Activated naive CD8-positive, alpha-beta T cell treated with anti-CD3 and anti-CD28 coated beads, Interleukin-2, amount 50 U/mL, for 24 hours (primary cell): ENCODE data around the gene CPTP.
A peak's percentile ranks its signal among the peaks of the same experiment; 100 is the strongest.

Experiments
- ATAC-seq: fragments of 150-1000 bp; cut with Tn5 transposase; one replicate; pipeline ENCODE4 v1.10.0; 2021
- DNase-seq: peaks from one replicate; pipeline ENCODE4 v3.0.0; 2021
- H3K27ac Mint-ChIP-seq: one replicate; pipeline ENCODE4 v1.8.0; 2021; ENCODE audit warnings: mild to moderate bottlenecking, mixed read lengths
- H3K27me3 Mint-ChIP-seq: one replicate; pipeline ENCODE4 v1.8.0; 2021; ENCODE audit warnings: mixed read lengths
- H3K36me3 Mint-ChIP-seq: one replicate; pipeline ENCODE4 v1.8.0; 2021; ENCODE audit warnings: low read depth, mixed read lengths
- H3K4me1 Mint-ChIP-seq: one replicate; pipeline ENCODE4 v1.8.0; 2021; ENCODE audit warnings: mixed read lengths
- H3K4me3 Mint-ChIP-seq: one replicate; pipeline ENCODE4 v1.8.0; 2021; ENCODE audit warnings: mild to moderate bottlenecking, moderate library complexity, mixed read lengths
- H3K9me3 Mint-ChIP-seq: one replicate; pipeline ENCODE4 v1.8.0; 2021; ENCODE audit warnings: mixed read lengths

The CPTP gene

GRCh38 chr1:1338278-1338677 lies 13.7 kb downstream of the CPTP start:
- H3K27ac Mint-ChIP-seq, result no peak overlapping the region
- DNase-seq (no peak), ATAC-seq (no peak)
- no peak overlapping the region for H3K4me3 Mint-ChIP-seq
- H3K27me3 Mint-ChIP-seq, result no peaks in the 10 kb centered on the region
- no peaks in the 10 kb centered on the region for H3K9me3 Mint-ChIP-seq
- peaks cover 13% of the 10 kb centered on the region for H3K36me3 Mint-ChIP-seq
- H3K4me1 Mint-ChIP-seq, result no peaks in the 10 kb centered on the region

GRCh38 chr1:1340185-1340584 lies 15.6 kb downstream of the CPTP start:
- H3K4me3 Mint-ChIP-seq, result no peak overlapping the region
- DNase-seq, result no peak
- H3K9me3 Mint-ChIP-seq, result no peaks in the 10 kb centered on the region
- no peak for ATAC-seq
- peaks cover 13% of the 10 kb centered on the region for H3K36me3 Mint-ChIP-seq
- H3K27me3 Mint-ChIP-seq, result no peaks in the 10 kb centered on the region
- peaks cover 3% of the 10 kb centered on the region for H3K4me1 Mint-ChIP-seq
- no peak overlapping the region for H3K27ac Mint-ChIP-seq

GRCh38 chr1:1340791-1341548 lies 16.4 kb downstream of the CPTP start:
- H3K4me1 Mint-ChIP-seq, result peaks cover 3% of the 10 kb centered on the region
- no peak overlapping the region for H3K27ac Mint-ChIP-seq
- H3K9me3 Mint-ChIP-seq, result no peaks in the 10 kb centered on the region
- ATAC-seq (no peak), DNase-seq (no peak)
- no peak overlapping the region for H3K4me3 Mint-ChIP-seq
- H3K36me3 Mint-ChIP-seq, result peaks cover 13% of the 10 kb centered on the region
- H3K27me3 Mint-ChIP-seq, result no peaks in the 10 kb centered on the region

- H3K36me3 Mint-ChIP-seq, result peaks cover 13% of the 10 kb centered on the region
- H3K4me3 Mint-ChIP-seq, result no peak overlapping the region
- H3K27ac Mint-ChIP-seq, result no peak overlapping the region
- no peaks in the 10 kb centered on the region for H3K9me3 Mint-ChIP-seq
- ATAC-seq, result no peak
- DNase-seq, result no peak
- peaks cover 3% of the 10 kb centered on the region for H3K4me1 Mint-ChIP-seq
- no peaks in the 10 kb centered on the region for H3K27me3 Mint-ChIP-seq
These were observed 17.0 kb downstream of the CPTP start for GRCh38 chr1:1341549-1342021.

GRCh38 chr1:1342061-1342562 lies 17.5 kb downstream of the CPTP start:
- ATAC-seq (no peak), DNase-seq (no peak)
- Mint-ChIP-seq H3K4me3 (no peak overlapping the region), H3K27me3 (no peaks in the 10 kb centered on the region), H3K4me1 (peaks cover 8% of the 10 kb centered on the region), H3K36me3 (peaks cover 13% of the 10 kb centered on the region), H3K9me3 (no peaks in the 10 kb centered on the region), H3K27ac (no peak overlapping the region)

- Mint-ChIP-seq H3K9me3 (no peaks in the 10 kb centered on the region), H3K36me3 (peaks cover 13% of the 10 kb centered on the region), H3K27me3 (no peaks in the 10 kb centered on the region), H3K4me3 (no peak overlapping the region), H3K27ac (no peak overlapping the region), H3K4me1 (peaks cover 12% of the 10 kb centered on the region)
- ATAC-seq (no peak), DNase-seq (no peak)
These were observed 18.0 kb downstream of the CPTP start for GRCh38 chr1:1342584-1343115.

- Mint-ChIP-seq H3K27me3 (no peaks in the 10 kb centered on the region), H3K27ac (no peak overlapping the region), H3K4me3 (no peak overlapping the region), H3K4me1 (peaks cover 14% of the 10 kb centered on the region), H3K36me3 (peaks cover 13% of the 10 kb centered on the region), H3K9me3 (no peaks in the 10 kb centered on the region)
- no peak for ATAC-seq
- DNase-seq, result no peak
These were observed 19.3 kb downstream of the CPTP start for GRCh38 chr1:1343811-1344421.

GRCh38 chr1:1344655-1345361 lies 20.2 kb downstream of the CPTP start:
- DNase-seq (peak; percentile 64), ATAC-seq (peak; percentile 88)
- Mint-ChIP-seq H3K9me3 (no peaks in the 10 kb centered on the region), H3K27me3 (no peaks in the 10 kb centered on the region), H3K4me1 (peaks cover 14% of the 10 kb centered on the region), H3K36me3 (peaks cover 13% of the 10 kb centered on the region), H3K27ac (no peak overlapping the region), H3K4me3 (no peak overlapping the region)

GRCh38 chr1:1345384-1345783 lies 20.8 kb downstream of the CPTP start:
- no peak for DNase-seq
- Mint-ChIP-seq H3K36me3 (peaks cover 12% of the 10 kb centered on the region), H3K27ac (no peak overlapping the region), H3K9me3 (no peaks in the 10 kb centered on the region), H3K4me1 (peaks cover 14% of the 10 kb centered on the region), H3K27me3 (no peaks in the 10 kb centered on the region), H3K4me3 (no peak overlapping the region)
- no peak for ATAC-seq

- DNase-seq (no peak), ATAC-seq (no peak)
- H3K4me1 Mint-ChIP-seq, result peaks cover 14% of the 10 kb centered on the region
- H3K27ac Mint-ChIP-seq, result no peak overlapping the region
- no peaks in the 10 kb centered on the region for H3K27me3 Mint-ChIP-seq
- H3K4me3 Mint-ChIP-seq, result no peak overlapping the region
- peaks cover 6% of the 10 kb centered on the region for H3K36me3 Mint-ChIP-seq
- no peaks in the 10 kb centered on the region for H3K9me3 Mint-ChIP-seq
These were observed 21.4 kb downstream of the CPTP start for GRCh38 chr1:1345860-1346500.

- no peak overlapping the region for H3K27ac Mint-ChIP-seq
These were observed 21.9 kb downstream of the CPTP start for GRCh38 chr1:1346501-1346890.

GRCh38 chr1:1347026-1347595 lies 22.5 kb downstream of the CPTP start:
- Mint-ChIP-seq H3K4me3 (peak overlapping the region; percentile 77), H3K27ac (no peak overlapping the region), H3K36me3 (no peaks in the 10 kb centered on the region), H3K4me1 (peaks cover 15% of the 10 kb centered on the region), H3K9me3 (no peaks in the 10 kb centered on the region), H3K27me3 (peaks cover 1% of the 10 kb centered on the region)
- DNase-seq, result no peak
- no peak for ATAC-seq

More at GRCh38 chr1:1346501-1346890, 21.9 kb downstream of the CPTP start:
- Mint-ChIP-seq H3K27me3 (no peaks in the 10 kb centered on the region), H3K4me3 (no peak overlapping the region), H3K4me1 (peaks cover 14% of the 10 kb centered on the region), H3K36me3 (peaks cover under 1% of the 10 kb centered on the region), H3K9me3 (no peaks in the 10 kb centered on the region)
- DNase-seq (no peak), ATAC-seq (no peak)

- Mint-ChIP-seq H3K4me1 (peaks cover 23% of the 10 kb centered on the region), H3K4me3 (peak overlapping the region; percentile 77), H3K27me3 (peaks cover 9% of the 10 kb centered on the region), H3K9me3 (no peaks in the 10 kb centered on the region), H3K27ac (peak overlapping the region; percentile 31), H3K36me3 (no peaks in the 10 kb centered on the region)
- DNase-seq (no peak), ATAC-seq (no peak)
These were observed 23.2 kb downstream of the CPTP start for GRCh38 chr1:1347663-1348419.
